ENCODE results near the gene TBC1D10B.

GRCh38 chr16:30395992-30396585 lies 25.8 kb upstream of the TBC1D10B start:
- no peak for TF ChIP-seq CTCF (IDR thresholded peaks at IDR 0.05; ENCODE audit: low read depth, low read length)
- no peak for TF ChIP-seq EZH2phosphoT487 (IDR thresholded peaks at IDR 0.05; ENCODE audit: low read depth)

Measured in OCI-LY3 (cell line).